Spleen (tissue), 11 donors: ENCODE data around the gene PRPF4. TPM values are rescaled to one million over a fixed set of nuclear protein-coding genes. Genes with fewer than 3 reads are reported as not detected.
A peak's percentile ranks its signal among the peaks of the same experiment; 100 is the strongest.

Experiments used
- DNase-seq: peaks from one replicate; pipeline ENCODE4 v3.0.0-alpha.2; 2020
- H3K27ac ChIP-seq, 8 donors: fragments of 200-600 bp; sonication (generic) in 7 of 8; 1 replicate in 4 of 8; 2 replicates in 4 of 8; pipeline versions ENCODE4 v1.5.0 to v1.8.0; 2016 to 2021; ENCODE audit warnings: inconsistent platforms in 4 of 8, mild to moderate bottlenecking in 4 of 8, moderate library complexity in 1 of 8
- H3K27me3 ChIP-seq, 7 donors: fragments of 200-600 bp; sonication (generic) in 6 of 7; replicated peaks in 1 of 7; 1 replicate in 4 of 7; 2 replicates in 3 of 7; pipeline versions ENCODE4 v1.5.0 to v1.8.0; 2016 to 2021; ENCODE audit warnings: inconsistent platforms in 3 of 7, mild to moderate bottlenecking in 1 of 7
- H3K36me3 ChIP-seq, 6 donors: fragments of 200-600 bp; sonication (generic) in 5 of 6; 1 replicate in 4 of 6; 2 replicates in 2 of 6; pipeline versions ENCODE4 v1.5.0 to v1.8.0; 2016 to 2021; ENCODE audit warnings: inconsistent platforms in 2 of 6
- H3K4me1 ChIP-seq, 6 donors: fragments of 200-600 bp; sonication (generic) in 5 of 6; 1 replicate in 3 of 6; 2 replicates in 3 of 6; pipeline versions ENCODE4 v1.5.0 to v1.8.0; 2016 to 2021; ENCODE audit warnings: inconsistent platforms in 3 of 6
- H3K4me3 ChIP-seq, 8 donors: fragments of 200-600 bp; sonication (generic) in 7 of 8; 1 replicate in 4 of 8; 2 replicates in 4 of 8; pipeline versions ENCODE4 v1.5.0 to v1.8.0; 2016 to 2021; ENCODE audit warnings: inconsistent platforms in 4 of 8, mild to moderate bottlenecking in 4 of 8, moderate library complexity in 2 of 8
- H3K9me3 ChIP-seq, 8 donors: fragments of 200-600 bp; sonication (generic) in 7 of 8; 1 replicate in 4 of 8; 2 replicates in 4 of 8; pipeline versions ENCODE4 v1.5.0 to v1.8.0; 2016 to 2021; ENCODE audit warnings: inconsistent platforms in 4 of 8
- POLR2A ChIP-seq, 3 donors: fragments of 450-650 bp; IDR thresholded peaks; one replicate each; pipeline ENCODE4 v1.5.1; 2017; ENCODE audit warnings: antibody characterized with exemption in 3 of 3, mild to moderate bottlenecking in 1 of 3
- POLR2AphosphoS5 ChIP-seq, 3 donors: sonication (generic); formaldehyde crosslinking; IDR thresholded peaks; one replicate each; pipeline ENCODE4 v1.5.1; 2017; ENCODE audit warnings: antibody characterized with exemption in 3 of 3
- WGBS, 5 donors: extraction: QIAGEN DNeasy Blood & Tissue Kit in 3 of 5; methylation state at CpG; one replicate each; pipeline versions ENCODE4 v1.1.5 to v1.1.7; 2013 to 2018; 5-methylcytosine and 5-hydroxymethylcytosine counted together
- intact Hi-C: fragments of 100-400 bp; cut with DNase I; formaldehyde crosslinking; loops from one replicate; pipeline ENCODE4 v1.15.0; 2023; ENCODE audit warnings: low total_unique reads
- polyA plus RNA-seq, 3 donors: library from polyadenylated mRNA; stranded (reverse); fragments of 200-250 nt; gene quantifications; one replicate each; pipeline ENCODE4 v1.2.1, GENCODE V29; 2013
- total RNA-seq, 7 donors: library from RNA; depleted of rRNA in 3 of 7; stranded (reverse); fragments of >200 nt in 3 of 7; fragmentation: NEBNext Ultra II Directional in 4 of 7; extraction: Animal tissue kit (Norgen Biotek cat#: 25700) in 4 of 7; gene quantifications; one replicate each; pipeline versions ENCODE4 v1.1.0 to v1.2.1, GENCODE V29; 2016 to 2021
- TF ChIP-seq, protein P1 (sequence below), 11 experiments: fragments of 200-600 bp in 7 of 11; fragments of 450-650 bp in 4 of 11; sonication (generic) in 4 of 11; IDR thresholded peaks in 8 of 11; conservative IDR thresholded peaks in 3 of 11; 1 replicate in 7 of 11; 2 replicates in 4 of 11; pipeline versions ENCODE4 v1.4.0 to v1.8.0; 2016 to 2021; ENCODE audit warnings: antibody characterized with exemption in 11 of 11, inconsistent platforms in 4 of 11, mild to moderate bottlenecking in 1 of 11
- donor health status: healthy with polysubstance abuse.
- donor health status: DM: no; HTN: no; CAD: no; lungs with moderate emphysema.
- donor health status: DM: no; HTN: no; CAD: no.
- donor health status: Bipolar disorder and iron deficiency.
- donor health status: healthy.
- donor health status: DM: no; HTN: no; CAD: no.
- donor health status: DM: yes; HTN: yes; CAD: no.

Gene PRPF4
- total and polyA plus RNA-seq, 10 donors: 7.7 to 20.2 (median 16.9) TPM

DNA sequence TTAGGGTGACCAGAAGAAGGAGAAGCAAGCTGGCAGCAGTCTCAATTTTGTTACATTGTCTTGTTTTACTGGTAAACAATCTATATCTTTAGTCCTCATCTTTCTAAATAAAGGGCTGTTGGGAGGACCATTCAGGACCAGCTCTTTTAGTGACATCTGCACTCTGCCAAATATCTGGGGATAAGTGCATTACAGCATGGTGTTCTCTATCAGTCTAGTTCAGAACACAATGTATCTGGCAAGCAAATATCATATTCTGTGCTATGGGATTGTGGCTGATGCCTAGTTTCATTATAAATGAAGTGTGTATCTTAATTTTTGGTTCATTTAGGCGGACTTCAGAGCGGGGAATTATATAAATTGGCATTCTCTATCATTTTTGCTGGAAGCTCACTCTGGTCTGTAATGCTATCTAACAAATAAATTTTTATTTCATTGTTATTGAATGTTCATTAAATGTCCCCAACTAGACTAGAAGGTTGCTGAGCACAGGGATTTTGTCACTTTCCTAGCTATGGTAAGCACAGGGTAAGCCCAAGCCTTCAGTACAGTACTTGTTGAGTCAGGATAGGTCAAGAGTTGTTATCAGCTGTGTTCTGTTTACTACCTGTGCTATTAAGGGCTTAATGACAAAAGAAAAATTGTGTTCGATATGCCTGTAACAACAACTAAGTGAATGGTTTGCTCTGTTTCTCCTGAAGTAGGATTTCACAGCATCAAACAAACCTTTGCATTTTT lies 52.8 kb downstream of the PRPF4 start:
- Histone ChIP-seq H3K9me3 (no peaks in the 10 kb centered on the region), H3K4me1 (no peaks in the 10 kb centered on the region), H3K4me3 (no peak overlapping the region), H3K36me3 (no peaks in the 10 kb centered on the region), H3K27me3 (no peaks in the 10 kb centered on the region), H3K27ac (no peak overlapping the region)
- WGBS, 5 donors: 88 to 99% (median 95%) methylated on average over 3 of the region's 3 CpGs
- no peak for DNase-seq
- intact Hi-C loops: no loop called here
- TF ChIP-seq POLR2A (IDR thresholded peaks at IDR 0.05) (no peak), POLR2AphosphoS5 (IDR thresholded peaks at IDR 0.05) (no peak)
- TF ChIP-seq, protein P1, sequence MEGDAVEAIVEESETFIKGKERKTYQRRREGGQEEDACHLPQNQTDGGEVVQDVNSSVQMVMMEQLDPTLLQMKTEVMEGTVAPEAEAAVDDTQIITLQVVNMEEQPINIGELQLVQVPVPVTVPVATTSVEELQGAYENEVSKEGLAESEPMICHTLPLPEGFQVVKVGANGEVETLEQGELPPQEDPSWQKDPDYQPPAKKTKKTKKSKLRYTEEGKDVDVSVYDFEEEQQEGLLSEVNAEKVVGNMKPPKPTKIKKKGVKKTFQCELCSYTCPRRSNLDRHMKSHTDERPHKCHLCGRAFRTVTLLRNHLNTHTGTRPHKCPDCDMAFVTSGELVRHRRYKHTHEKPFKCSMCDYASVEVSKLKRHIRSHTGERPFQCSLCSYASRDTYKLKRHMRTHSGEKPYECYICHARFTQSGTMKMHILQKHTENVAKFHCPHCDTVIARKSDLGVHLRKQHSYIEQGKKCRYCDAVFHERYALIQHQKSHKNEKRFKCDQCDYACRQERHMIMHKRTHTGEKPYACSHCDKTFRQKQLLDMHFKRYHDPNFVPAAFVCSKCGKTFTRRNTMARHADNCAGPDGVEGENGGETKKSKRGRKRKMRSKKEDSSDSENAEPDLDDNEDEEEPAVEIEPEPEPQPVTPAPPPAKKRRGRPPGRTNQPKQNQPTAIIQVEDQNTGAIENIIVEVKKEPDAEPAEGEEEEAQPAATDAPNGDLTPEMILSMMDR (IDR thresholded peaks at IDR 0.05 in 8 of 11, conservative IDR thresholded peaks at IDR 0.05 in 3 of 11): no peak

DNA sequence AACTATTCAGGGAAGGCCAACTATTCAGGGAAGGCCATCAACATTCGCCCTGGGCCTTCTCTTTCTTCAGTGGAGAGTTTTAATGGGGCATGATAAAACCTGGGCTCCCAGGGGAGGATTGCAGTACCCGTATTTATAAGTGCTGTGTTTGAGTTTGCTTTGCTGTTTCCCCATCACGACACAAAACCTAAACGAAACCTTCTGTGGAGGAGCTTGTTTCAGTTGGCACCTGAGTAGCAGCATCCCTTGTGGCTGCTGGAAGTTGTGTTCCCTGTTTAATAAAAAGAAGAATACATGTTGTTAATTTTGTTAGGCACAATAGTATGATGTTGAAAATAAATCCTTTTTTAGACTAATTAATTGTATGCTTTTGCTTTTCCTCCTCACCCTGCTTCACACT lies 56.3 kb downstream of the PRPF4 start:
- Histone ChIP-seq H3K36me3 (no peaks in the 10 kb centered on the region), H3K27ac (no peak overlapping the region), H3K9me3 (no peaks in the 10 kb centered on the region), H3K27me3 (no peaks in the 10 kb centered on the region), H3K4me1 (no peaks in the 10 kb centered on the region), H3K4me3 (no peak overlapping the region)
- TF ChIP-seq, protein P1 (IDR thresholded peaks at IDR 0.05 in 8 of 11, conservative IDR thresholded peaks at IDR 0.05 in 3 of 11): no peak
- TF ChIP-seq POLR2AphosphoS5 (IDR thresholded peaks at IDR 0.05) (no peak), POLR2A (IDR thresholded peaks at IDR 0.05) (no peak)
- intact Hi-C loops: no loop called here
- no peak for DNase-seq
- 63 to 89% (median 76%) methylated on average over 4 of the region's 4 CpGs for WGBS, 5 donors

DNA sequence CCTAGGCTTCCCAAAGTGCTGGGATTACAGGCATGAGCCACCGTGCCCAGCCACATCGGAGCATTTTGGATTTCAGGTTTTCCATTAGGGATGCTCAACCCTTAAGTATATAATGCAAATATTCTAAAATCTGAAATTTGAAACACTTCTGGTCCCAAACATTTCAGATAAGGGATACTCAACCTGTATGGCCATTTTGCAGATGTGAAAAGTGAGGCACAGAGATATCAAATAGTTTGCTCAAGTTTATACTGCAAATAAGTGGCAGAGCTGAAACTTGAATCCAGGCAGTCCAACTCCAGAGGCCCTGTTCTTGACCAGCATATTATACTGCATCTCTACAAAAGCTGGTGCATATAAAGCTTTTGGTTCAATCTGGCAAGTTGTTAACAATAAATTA lies 62.3 kb downstream of the PRPF4 start:
- no peak for TF ChIP-seq POLR2A (IDR thresholded peaks at IDR 0.05)
- TF ChIP-seq POLR2AphosphoS5 (IDR thresholded peaks at IDR 0.05): no peak

DNA sequence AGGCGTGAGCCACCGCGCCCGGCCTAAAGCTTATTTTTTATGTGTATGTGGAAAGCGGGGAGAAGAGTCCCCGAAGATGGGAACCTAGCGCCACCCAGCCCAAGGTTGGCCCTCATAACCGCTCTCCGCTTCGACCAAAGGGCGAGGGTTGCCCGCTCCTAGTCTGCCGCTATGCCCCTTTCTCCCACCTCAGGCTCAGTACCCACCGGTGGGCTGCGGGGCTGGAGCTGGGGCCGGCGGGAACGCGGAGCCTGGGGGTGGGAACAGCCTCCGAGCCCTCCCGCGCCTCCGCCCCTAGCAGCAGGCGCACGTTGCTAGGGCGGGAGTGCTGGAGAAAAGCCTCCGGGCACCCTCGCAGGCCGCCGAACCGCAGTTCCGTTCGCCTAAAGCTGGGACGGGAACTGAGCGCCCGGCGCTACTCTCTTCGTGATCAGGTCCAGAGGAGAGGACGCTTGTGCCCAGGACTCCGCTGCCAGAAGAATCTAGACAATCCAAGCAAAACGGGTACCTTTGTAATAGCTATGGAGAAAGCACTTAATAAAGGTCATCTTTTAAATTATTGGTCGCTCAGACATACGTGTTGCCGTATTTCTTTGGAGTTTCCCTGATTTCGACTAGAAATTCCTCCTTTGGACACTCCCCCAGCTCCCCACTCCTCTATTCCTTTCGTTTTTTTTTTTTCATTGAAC lies 64.7 kb downstream of the PRPF4 start, which contains the start of gene WDR31:
Gene WDR31 (minus strand): TSS at position 265 of the 689 bp plus-strand sequence. CDS start 8,253 bp downstream, outside the sequence.
- Histone ChIP-seq H3K27me3 (no peaks in the 10 kb centered on the region), H3K4me1 (peaks cover 5 to 19% (median 13%) of the 10 kb centered on the region in 6 donors), H3K4me3 (peak within 1 kb of the TSS; percentile 74 to 99 (median 84)), H3K27ac (peak within 1 kb of the TSS in 7 of 8 donors; percentile 51 to 77 (median 72)), H3K9me3 (no peaks in the 10 kb centered on the region), H3K36me3 (no peaks in the 10 kb centered on the region)
- TF ChIP-seq, protein P1 (IDR thresholded peaks at IDR 0.05 in 8 of 11, conservative IDR thresholded peaks at IDR 0.05 in 3 of 11): no peak
- TF ChIP-seq POLR2AphosphoS5 (IDR thresholded peaks at IDR 0.05) (peak; percentile 80 to 88 (median 86)), POLR2A (IDR thresholded peaks at IDR 0.05) (no peak)
- 1% methylated on average over 26 to 46 of the region's 46 CpGs for WGBS, 5 donors
- DNase-seq: peak; percentile 96
- intact Hi-C loops: no loop called here

More for the DNA sequence above, 62.3 kb downstream of the PRPF4 start:
- no peaks in the 10 kb centered on the region for H3K9me3 ChIP-seq
- DNase-seq: no peak
- H3K27ac ChIP-seq: no peak overlapping the region
- H3K36me3 ChIP-seq: no peaks in the 10 kb centered on the region
- H3K4me3 ChIP-seq: no peak overlapping the region
- no peaks in the 10 kb centered on the region for H3K27me3 ChIP-seq
- peaks cover 5 to 19% (median 13%) of the 10 kb centered on the region in 6 donors for H3K4me1 ChIP-seq
- 92 to 94% (median 94%) methylated on average over 2 of the region's 2 CpGs for WGBS, 5 donors
- intact Hi-C loops: no loop called here
